SK-N-MC (cell line): ENCODE results near the gene IQCM.

Experiments used
- EZH2 ChIP-seq: fragments of 200-600 bp; sonication (generic); IDR thresholded peaks from one replicate; pipeline ENCODE4 v1.6.1; 2017; ENCODE audit warnings: antibody characterized with exemption
- FOXP2 ChIP-seq: optimal IDR thresholded peaks from 2 replicates; pipeline ENCODE3; 2011; ENCODE audit warnings: mild to moderate bottlenecking, moderate library complexity; ENCODE audit not compliant: insufficient read depth; ENCODE audit errors: extremely low read length, control extremely low read depth
- POLR2AphosphoS5 ChIP-seq: IDR thresholded peaks from 2 replicates; pipeline ENCODE4 v1.6.1; 2012; ENCODE audit warnings: mild to moderate bottlenecking, low read depth, low read length, borderline replicate concordance

GRCh38 chr4:149630064-149630463 lies 185.6 kb downstream of the IQCM start:
- TF ChIP-seq EZH2: no peak
- no peak for TF ChIP-seq FOXP2
- TF ChIP-seq POLR2AphosphoS5: no peak
